ENCODE data around the gene RASSF5. TPM values are rescaled to one million over a fixed set of nuclear protein-coding genes. Genes with fewer than 3 reads are reported as not detected.

RASSF5 gene
- total and polyA plus RNA-seq, 9 of the 15 experiments (the other 6 are each of a cell fraction or from before 2014, with no cell fraction given) = 6.1 to 41.0 (median 25.2) TPM

GRCh38 chr1:206579747-206580437 lies 72.6 kb downstream of the RASSF5 start (continued):
- TF ChIP-seq ESRRB (CRISPR knock-in tag; IDR thresholded peaks at IDR 0.05; ENCODE audit: borderline replicate concordance) (no peak), HNRNPH1 (optimal IDR thresholded peaks at IDR 0.05; ENCODE audit: low read depth, low read length) (no peak), GABPB1 (CRISPR knock-in tag; IDR thresholded peaks at IDR 0.05) (peak; percentile 83), VEZF1 (CRISPR knock-in tag; IDR thresholded peaks at IDR 0.05) (no peak), JUNB (CRISPR knock-in tag; conservative IDR thresholded peaks at IDR 0.05) (no peak), FIP1L1 (IDR thresholded peaks at IDR 0.05; ENCODE audit: low read depth, low read length, poor library complexity, severe bottlenecking) (no peak), GATAD2A (IDR thresholded peaks at IDR 0.05) (no peak), ZNF263 (CRISPR knock-in tag; IDR thresholded peaks at IDR 0.05; ENCODE audit: borderline replicate concordance) (no peak), ZNF764 (CRISPR knock-in tag; IDR thresholded peaks at IDR 0.05; ENCODE audit: low read depth) (no peak), SMARCE1 (IDR thresholded peaks at IDR 0.05) (peak; percentile 63; the same call in 1 of the 2 replicates), TBL1XR1 (IDR thresholded peaks at IDR 0.05; ENCODE audit: low read length in 2 of 2) (no peak), ZNF561 (CRISPR knock-in tag; conservative IDR thresholded peaks at IDR 0.05) (no peak), EHMT2 (IDR thresholded peaks at IDR 0.05) (no peak), TCF7L2 (IDR thresholded peaks at IDR 0.05; ENCODE audit: low read depth, low read length) (no peak), ZNF551 (CRISPR knock-in tag; IDR thresholded peaks at IDR 0.05) (no peak), ZNF79 (CRISPR knock-in tag; IDR thresholded peaks at IDR 0.05; ENCODE audit: low read depth) (0 out of 2 replicates have a peak, but pooled peaks have one; percentile 34), ZNF280B (CRISPR knock-in tag; IDR thresholded peaks at IDR 0.05) (no peak), HMGN3 (IDR thresholded peaks at IDR 0.05; ENCODE audit: borderline replicate concordance, extremely low read depth, insufficient read length, low read depth, low read length) (no peak)
- TF ChIP-seq, protein P1, sequence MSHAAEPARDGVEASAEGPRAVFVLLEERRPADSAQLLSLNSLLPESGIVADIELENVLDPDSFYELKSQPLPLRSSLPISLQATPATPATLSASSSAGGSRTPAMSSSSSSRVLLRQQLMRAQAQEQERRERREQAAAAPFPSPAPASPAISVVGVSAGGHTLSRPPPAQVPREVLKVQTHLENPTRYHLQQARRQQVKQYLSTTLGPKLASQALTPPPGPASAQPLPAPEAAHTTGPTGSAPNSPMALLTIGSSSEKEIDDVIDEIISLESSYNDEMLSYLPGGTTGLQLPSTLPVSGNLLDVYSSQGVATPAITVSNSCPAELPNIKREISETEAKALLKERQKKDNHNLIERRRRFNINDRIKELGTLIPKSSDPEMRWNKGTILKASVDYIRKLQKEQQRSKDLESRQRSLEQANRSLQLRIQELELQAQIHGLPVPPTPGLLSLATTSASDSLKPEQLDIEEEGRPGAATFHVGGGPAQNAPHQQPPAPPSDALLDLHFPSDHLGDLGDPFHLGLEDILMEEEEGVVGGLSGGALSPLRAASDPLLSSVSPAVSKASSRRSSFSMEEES (CRISPR knock-in tag; IDR thresholded peaks at IDR 0.05) = no peak
- TF ChIP-seq, protein P2, sequence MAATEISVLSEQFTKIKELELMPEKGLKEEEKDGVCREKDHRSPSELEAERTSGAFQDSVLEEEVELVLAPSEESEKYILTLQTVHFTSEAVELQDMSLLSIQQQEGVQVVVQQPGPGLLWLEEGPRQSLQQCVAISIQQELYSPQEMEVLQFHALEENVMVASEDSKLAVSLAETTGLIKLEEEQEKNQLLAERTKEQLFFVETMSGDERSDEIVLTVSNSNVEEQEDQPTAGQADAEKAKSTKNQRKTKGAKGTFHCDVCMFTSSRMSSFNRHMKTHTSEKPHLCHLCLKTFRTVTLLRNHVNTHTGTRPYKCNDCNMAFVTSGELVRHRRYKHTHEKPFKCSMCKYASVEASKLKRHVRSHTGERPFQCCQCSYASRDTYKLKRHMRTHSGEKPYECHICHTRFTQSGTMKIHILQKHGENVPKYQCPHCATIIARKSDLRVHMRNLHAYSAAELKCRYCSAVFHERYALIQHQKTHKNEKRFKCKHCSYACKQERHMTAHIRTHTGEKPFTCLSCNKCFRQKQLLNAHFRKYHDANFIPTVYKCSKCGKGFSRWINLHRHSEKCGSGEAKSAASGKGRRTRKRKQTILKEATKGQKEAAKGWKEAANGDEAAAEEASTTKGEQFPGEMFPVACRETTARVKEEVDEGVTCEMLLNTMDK (IDR thresholded peaks at IDR 0.05; ENCODE audit: borderline replicate concordance, insufficient read depth, low read depth, low read length, poor library complexity, severe bottlenecking) = no peak
- TF ChIP-seq, protein P3, sequence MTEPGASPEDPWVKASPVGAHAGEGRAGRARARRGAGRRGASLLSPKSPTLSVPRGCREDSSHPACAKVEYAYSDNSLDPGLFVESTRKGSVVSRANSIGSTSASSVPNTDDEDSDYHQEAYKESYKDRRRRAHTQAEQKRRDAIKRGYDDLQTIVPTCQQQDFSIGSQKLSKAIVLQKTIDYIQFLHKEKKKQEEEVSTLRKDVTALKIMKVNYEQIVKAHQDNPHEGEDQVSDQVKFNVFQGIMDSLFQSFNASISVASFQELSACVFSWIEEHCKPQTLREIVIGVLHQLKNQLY (CRISPR knock-in tag; conservative IDR thresholded peaks at IDR 0.05) = no peak

All from K562 (cell line).